AG10803 (cell line): ENCODE measurements around the gene ARL3.
A peak's percentile ranks its signal among the peaks of the same experiment; 100 is the strongest.

Experiments
- DNase-seq: peaks from one replicate; pipeline ENCODE4 v3.0.0; 2010; ENCODE audit warnings: low read depth
- H3K4me3 ChIP-seq: 2 replicates; pipeline ENCODE4 v1.5.1; 2011; ENCODE audit warnings: mild to moderate bottlenecking, low read length, control low read depth
- CTCF ChIP-seq: conservative IDR thresholded peaks from 2 replicates; pipeline ENCODE4 v1.5.1; 2011; ENCODE audit warnings: mild to moderate bottlenecking, low read length, control low read depth, inconsistent platforms

Gene ARL3

DNA sequence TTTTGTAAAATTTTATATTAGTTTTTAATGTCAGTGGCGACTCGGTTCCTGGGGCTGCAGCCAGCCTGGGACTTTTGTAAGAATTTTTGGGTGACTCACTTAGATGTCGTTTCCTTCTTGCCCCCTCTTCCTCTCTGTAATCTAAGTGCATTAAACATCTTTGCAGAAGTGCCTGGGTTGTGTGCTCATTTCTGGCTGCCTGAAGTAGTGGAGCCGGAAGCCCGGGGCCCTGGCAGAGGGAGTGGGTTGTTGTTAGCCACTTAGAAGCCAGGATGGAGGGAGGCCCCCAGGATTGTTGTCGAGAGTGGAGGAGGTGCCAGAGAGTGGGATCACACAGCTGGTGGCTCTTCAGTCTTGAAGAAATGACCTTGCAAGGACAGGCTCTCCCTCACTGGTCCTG is 80.9 kb downstream of the ARL3 start:
- TF ChIP-seq CTCF, result no peak
- no peak overlapping the region for H3K4me3 ChIP-seq
- DNase-seq, result peak; percentile 72

DNA sequence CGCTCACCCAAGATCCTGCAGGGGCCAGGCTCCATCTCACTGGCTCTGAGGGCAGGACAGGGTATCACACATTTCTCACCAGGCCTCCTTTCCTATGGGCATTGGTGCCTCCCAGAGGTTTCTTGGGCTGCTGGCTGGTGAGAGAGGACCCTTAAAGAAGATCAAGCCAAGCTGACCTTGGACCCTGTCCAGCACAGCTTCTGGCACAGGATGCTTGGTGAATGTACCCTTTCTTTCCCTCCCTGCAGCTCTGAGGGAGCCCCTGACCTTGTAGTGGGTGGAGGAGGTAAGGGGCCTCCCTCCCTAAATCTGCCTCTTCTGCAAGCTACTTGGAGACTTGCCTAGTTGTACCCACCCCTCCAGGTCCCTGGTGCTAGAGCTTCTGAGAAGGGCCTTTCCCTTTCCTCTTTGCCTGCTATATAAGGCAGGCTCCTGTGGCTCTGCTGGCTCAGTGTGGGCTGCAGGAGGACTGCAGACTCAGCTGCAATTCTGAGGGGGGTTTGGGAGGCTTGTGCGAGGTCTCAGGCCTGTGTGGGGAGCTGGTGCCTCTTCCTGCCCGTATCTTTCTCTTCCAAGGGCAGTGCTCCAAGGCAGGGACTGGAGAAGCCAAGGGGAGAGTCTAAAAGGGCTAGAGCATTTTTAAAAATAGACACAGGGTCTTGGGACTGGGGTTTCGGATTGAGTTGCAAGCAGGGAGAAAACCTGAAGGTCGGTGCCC is 81.6 kb downstream of the ARL3 start:
- peak; percentile 44 for DNase-seq
- no peak overlapping the region for H3K4me3 ChIP-seq
- 0 out of 2 replicates have a peak, but pooled peaks have one; percentile 11 for TF ChIP-seq CTCF

DNA sequence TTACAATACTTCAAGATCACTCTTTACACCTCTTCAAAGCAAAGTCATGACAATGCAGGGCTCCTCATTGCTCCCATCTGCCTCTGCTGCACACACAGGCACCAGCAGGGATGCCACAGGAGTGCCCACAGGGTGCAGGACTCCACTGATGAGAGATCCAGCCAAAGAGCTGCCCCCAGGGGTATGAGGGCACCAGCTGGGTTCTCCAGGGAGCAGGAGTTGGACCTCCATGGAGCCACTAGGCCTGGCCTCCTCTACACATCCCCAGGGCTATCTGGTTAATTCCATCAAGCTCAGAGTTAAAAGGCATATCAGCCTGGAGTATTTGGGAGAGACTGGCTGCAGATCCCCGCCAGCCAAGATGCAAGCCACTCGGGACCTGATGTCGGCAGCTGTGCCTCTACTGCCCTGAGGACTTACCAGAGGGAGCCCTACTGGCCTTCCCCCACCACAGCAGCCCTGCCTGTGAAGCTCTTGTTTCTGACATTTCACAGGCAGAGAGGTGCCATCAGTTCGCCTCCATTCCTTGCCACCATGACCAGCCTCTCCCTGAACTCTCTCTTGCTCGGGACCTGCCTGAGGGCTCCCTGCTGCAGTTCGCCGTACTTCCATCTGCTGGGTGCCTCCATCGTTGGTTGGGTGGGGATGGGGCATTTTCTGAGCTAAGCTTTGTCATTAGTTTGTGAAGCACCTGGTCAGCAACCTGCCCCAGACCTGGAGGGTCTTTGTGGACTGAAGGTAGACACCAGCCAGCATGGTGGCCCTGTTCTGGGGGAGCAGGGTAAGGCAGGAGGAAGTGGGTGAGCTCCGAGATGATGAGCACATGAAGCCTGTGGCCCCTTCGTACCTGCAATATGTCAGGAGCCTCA is 82.4 kb downstream of the ARL3 start:
- no peak for TF ChIP-seq CTCF
- no peak overlapping the region for H3K4me3 ChIP-seq
- DNase-seq, result no peak

DNA sequence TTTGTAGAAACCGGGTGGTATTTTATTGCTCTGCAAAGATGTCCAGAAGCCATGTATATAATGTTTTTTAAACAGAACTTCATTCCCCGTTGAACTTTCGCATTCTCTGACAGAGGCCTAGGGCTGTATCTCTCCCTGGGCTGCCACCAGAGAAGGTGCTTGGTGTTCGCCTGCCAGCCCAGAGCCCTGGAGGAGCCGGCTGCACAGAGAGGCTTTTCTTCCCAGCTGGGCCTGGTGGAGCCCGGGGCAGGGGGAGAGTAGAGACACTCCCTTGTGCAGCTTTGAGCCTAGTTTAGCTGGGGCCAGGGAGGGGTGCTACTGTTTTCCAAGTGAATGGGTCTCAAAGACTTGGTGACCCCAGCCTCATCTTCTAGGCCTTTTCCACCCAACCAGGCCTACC is 83.5 kb downstream of the ARL3 start:
- H3K4me3 ChIP-seq, result no peak overlapping the region
- no peak for DNase-seq
- no peak for TF ChIP-seq CTCF

GRCh38 chr10:102629661-102630614 is 84.3 kb downstream of the ARL3 start:
- TF ChIP-seq CTCF, result no peak
- peak; percentile 91 for DNase-seq
- H3K4me3 ChIP-seq, result no peak overlapping the region

- no peak for DNase-seq
- peak; percentile 16 for TF ChIP-seq CTCF
- H3K4me3 ChIP-seq, result no peak overlapping the region
These were observed 85.7 kb downstream of the ARL3 start for GRCh38 chr10:102628451-102628911.
